CD14-positive monocyte (primary cell): Measurements from ENCODE around the gene CA5A. TPM values are rescaled to one million over a fixed set of nuclear protein-coding genes. Genes with fewer than 3 reads are reported as not detected.

Experiments
- DNase-seq, 3 donors: peaks; one replicate each; pipeline ENCODE4 v3.0.0-alpha.2; 2011 to 2022
- H2AFZ ChIP-seq: 2 replicates; pipeline ENCODE4 v1.6.0; 2012; ENCODE audit warnings: mild to moderate bottlenecking, low read depth, low read length, inconsistent platforms; ENCODE audit not compliant: insufficient read depth, poor library complexity, severe bottlenecking
- H3K27ac ChIP-seq, 2 donors: 1 replicate in 1 of 2; 2 replicates in 1 of 2; pipeline ENCODE4 v1.5.1; 2012 to 2013; ENCODE audit warnings: low read length in 2 of 2, control low read depth in 1 of 2, inconsistent platforms in 1 of 2, low read depth in 1 of 2, mild to moderate bottlenecking in 1 of 2
- H3K27me3 ChIP-seq, 2 donors: one replicate each; pipeline versions ENCODE4 v1.6.0 to v1.6.1; 2011 to 2013; ENCODE audit warnings: low read length in 2 of 2; ENCODE audit not compliant: control insufficient read depth in 2 of 2, insufficient read depth in 2 of 2
- H3K36me3 ChIP-seq, 2 donors: replicated peaks in 1 of 2; 1 replicate in 1 of 2; 2 replicates in 1 of 2; pipeline versions ENCODE4 v1.5.1 to v1.6.1; 2012 to 2013; ENCODE audit warnings: low read length in 2 of 2, control low read depth in 1 of 2, inconsistent platforms in 1 of 2, mild to moderate bottlenecking in 1 of 2; ENCODE audit not compliant: insufficient read depth in 2 of 2, control insufficient read depth in 1 of 2
- H3K4me1 ChIP-seq, 2 donors: 1 replicate in 1 of 2; 2 replicates in 1 of 2; pipeline versions ENCODE4 v1.5.1 to v1.6.1; 2012 to 2013; ENCODE audit warnings: low read length in 2 of 2, control low read depth in 1 of 2, inconsistent platforms in 1 of 2, mild to moderate bottlenecking in 1 of 2, moderate library complexity in 1 of 2; ENCODE audit not compliant: insufficient read depth in 2 of 2, control insufficient read depth in 1 of 2
- H3K4me2 ChIP-seq: replicated peaks from 2 replicates; pipeline ENCODE3; 2012; ENCODE audit warnings: low read length, moderate library complexity, mild to moderate bottlenecking; ENCODE audit not compliant: poor library complexity, severe bottlenecking; ENCODE audit errors: extremely low read depth
- H3K4me3 ChIP-seq, 3 experiments: fragments of 200-600 bp in 1 of 3; sonication (generic) in 1 of 3; replicated peaks in 1 of 3; 1 replicate in 2 of 3; 2 replicates in 1 of 3; pipeline ENCODE4 v1.5.1; 2011 to 2013; ENCODE audit warnings: low read length in 3 of 3, mild to moderate bottlenecking in 3 of 3, control low read depth in 2 of 3, low read depth in 2 of 3, inconsistent platforms in 1 of 3, moderate library complexity in 1 of 3
- H3K79me2 ChIP-seq: 2 replicates; pipeline ENCODE4 v1.6.0; 2012; ENCODE audit warnings: mild to moderate bottlenecking, control low read depth, inconsistent platforms, low read length, moderate library complexity; ENCODE audit not compliant: insufficient read depth
- H3K9ac ChIP-seq: 2 replicates; pipeline ENCODE4 v1.6.0; 2017; ENCODE audit warnings: low read length, mild to moderate bottlenecking; ENCODE audit not compliant: insufficient read depth, poor library complexity, severe bottlenecking
- H3K9me3 ChIP-seq, 2 donors: replicated peaks in 1 of 2; 1 replicate in 1 of 2; 2 replicates in 1 of 2; pipeline versions ENCODE4 v1.5.1 to v1.6.1; 2012 to 2013; ENCODE audit warnings: low read length in 2 of 2, control low read depth in 1 of 2; ENCODE audit not compliant: control insufficient read depth in 1 of 2, insufficient read depth in 1 of 2
- H4K20me1 ChIP-seq: 2 replicates; pipeline ENCODE4 v1.6.0; 2012; ENCODE audit warnings: mild to moderate bottlenecking, low read length, control low read depth, moderate library complexity; ENCODE audit not compliant: insufficient read depth
- H3K27ac Mint-ChIP-seq, 7 donors: one replicate each; pipeline ENCODE4 v1.8.0; 2020; ENCODE audit warnings: mild to moderate bottlenecking in 7 of 7, mixed read lengths in 7 of 7, moderate library complexity in 6 of 7, inconsistent platforms in 2 of 7
- H3K27me3 Mint-ChIP-seq, 3 donors: one replicate each; pipeline ENCODE4 v1.8.0; 2021 to 2022; ENCODE audit warnings: low read depth in 3 of 3, mild to moderate bottlenecking in 3 of 3, mixed read lengths in 3 of 3, moderate library complexity in 3 of 3, inconsistent platforms in 1 of 3
- H3K36me3 Mint-ChIP-seq, 2 donors: one replicate each; pipeline ENCODE4 v1.8.0; 2020; ENCODE audit warnings: mixed read lengths in 2 of 2, inconsistent platforms in 1 of 2, mild to moderate bottlenecking in 1 of 2
- H3K4me1 Mint-ChIP-seq: one replicate; pipeline ENCODE4 v1.8.0; 2020; ENCODE audit warnings: mild to moderate bottlenecking, mixed read lengths
- H3K4me3 Mint-ChIP-seq, 2 donors: one replicate each; pipeline ENCODE4 v1.8.0; 2020; ENCODE audit warnings: mild to moderate bottlenecking in 2 of 2, mixed read lengths in 2 of 2, moderate library complexity in 1 of 2
- H3K9me3 Mint-ChIP-seq, 7 donors: one replicate each; pipeline ENCODE4 v1.8.0; 2020 to 2022; ENCODE audit warnings: mixed read lengths in 7 of 7, mild to moderate bottlenecking in 6 of 7, moderate library complexity in 6 of 7, inconsistent platforms in 2 of 7
- WGBS: methylation state at CpG from one replicate; pipeline ENCODE4 v1.1.5; 2013; ENCODE audit warnings: missing lambda C conversion rate; ENCODE audit not compliant: insufficient coverage; 5-methylcytosine and 5-hydroxymethylcytosine counted together
- intact Hi-C, 2 donors: fragments of 100-400 bp; cut with micrococcal nuclease; formaldehyde crosslinking; loops; one replicate each; pipeline versions ENCODE4 v1.15.0 to v1.15.1; 2023
- polyA plus RNA-seq, 3 donors: library from polyadenylated mRNA; depleted of rRNA in 1 of 3; unstranded in 2 of 3; stranded (reverse) in 1 of 3; fragments of 300-500 nt in 2 of 3; fragments of >200 nt in 1 of 3; fragmentation: Illumina TruSeq in 2 of 3; gene quantifications; 1 replicate in 2 of 3; 2 replicates in 1 of 3; pipeline ENCODE4 v1.2.3, GENCODE V29; 2012 to 2021
- TF ChIP-seq, protein P1 (sequence below): fragments of 200-600 bp; IDR thresholded peaks from one replicate; pipeline ENCODE4 v1.8.0; 2022; ENCODE audit warnings: antibody characterized with exemption, mild to moderate bottlenecking

CA5A gene
- polyA plus RNA-seq, 3 donors = not detected

- H3K36me3 Mint-ChIP-seq = peaks cover 48 to 56% of the 10 kb centered on the region in 2 donors
- no peaks in the 10 kb centered on the region for H3K27me3 ChIP-seq
- peaks cover 0 to 3% (median 1%) of the 10 kb centered on the region in 3 donors for H3K27me3 Mint-ChIP-seq
- TF ChIP-seq, protein P1, sequence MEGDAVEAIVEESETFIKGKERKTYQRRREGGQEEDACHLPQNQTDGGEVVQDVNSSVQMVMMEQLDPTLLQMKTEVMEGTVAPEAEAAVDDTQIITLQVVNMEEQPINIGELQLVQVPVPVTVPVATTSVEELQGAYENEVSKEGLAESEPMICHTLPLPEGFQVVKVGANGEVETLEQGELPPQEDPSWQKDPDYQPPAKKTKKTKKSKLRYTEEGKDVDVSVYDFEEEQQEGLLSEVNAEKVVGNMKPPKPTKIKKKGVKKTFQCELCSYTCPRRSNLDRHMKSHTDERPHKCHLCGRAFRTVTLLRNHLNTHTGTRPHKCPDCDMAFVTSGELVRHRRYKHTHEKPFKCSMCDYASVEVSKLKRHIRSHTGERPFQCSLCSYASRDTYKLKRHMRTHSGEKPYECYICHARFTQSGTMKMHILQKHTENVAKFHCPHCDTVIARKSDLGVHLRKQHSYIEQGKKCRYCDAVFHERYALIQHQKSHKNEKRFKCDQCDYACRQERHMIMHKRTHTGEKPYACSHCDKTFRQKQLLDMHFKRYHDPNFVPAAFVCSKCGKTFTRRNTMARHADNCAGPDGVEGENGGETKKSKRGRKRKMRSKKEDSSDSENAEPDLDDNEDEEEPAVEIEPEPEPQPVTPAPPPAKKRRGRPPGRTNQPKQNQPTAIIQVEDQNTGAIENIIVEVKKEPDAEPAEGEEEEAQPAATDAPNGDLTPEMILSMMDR = no peak
- DNase-seq = no peak
- peaks cover 0 to 22% of the 10 kb centered on the region in 2 donors for H3K36me3 ChIP-seq
- H3K4me1 ChIP-seq = peaks cover 51 to 67% of the 10 kb centered on the region in 2 donors
- peak overlapping the region in 1 of 2 donors; percentile 80 for H3K27ac ChIP-seq
- intact Hi-C loops = no loop called here
- peak overlapping the region; percentile 63 for H3K9ac ChIP-seq
- peaks cover 19% of the 10 kb centered on the region for H4K20me1 ChIP-seq
- H3K27ac Mint-ChIP-seq = peak overlapping the region; percentile 21 to 97 (median 92)
- peak overlapping the region; percentile 78 to 90 for H3K4me3 Mint-ChIP-seq
- H3K9me3 Mint-ChIP-seq = peaks cover 0 to 2% (median 0%) of the 10 kb centered on the region in 7 donors
- peaks cover 93% of the 10 kb centered on the region for H3K79me2 ChIP-seq
- WGBS = 89% methylated on average over 3 of the region's 5 CpGs
- no peak overlapping the region for H2AFZ ChIP-seq
- H3K4me3 ChIP-seq = peak overlapping the region in 1 of 3 experiments; percentile 68
- H3K4me2 ChIP-seq = peak overlapping the region; percentile 65
- no peaks in the 10 kb centered on the region for H3K9me3 ChIP-seq
- H3K4me1 Mint-ChIP-seq = peaks cover 73% of the 10 kb centered on the region
Measured at GRCh38 chr16:87960296-87960695, 24.0 kb upstream of the CA5A start.

GRCh38 chr16:87959391-87959990 is 23.2 kb upstream of the CA5A start:
- intact Hi-C loops = loop anchor here in 1 of 2 donors (10.0 kb wide), 1 partner anchor 745 kb away; the partner anchor contains the start of genes CTU2 and RNF166
- H3K79me2 ChIP-seq = peaks cover 93% of the 10 kb centered on the region
- H3K9me3 Mint-ChIP-seq = peaks cover 0 to 2% (median 0%) of the 10 kb centered on the region in 7 donors
- H3K27me3 ChIP-seq = no peaks in the 10 kb centered on the region
- peaks cover 76% of the 10 kb centered on the region for H3K4me1 Mint-ChIP-seq
- H3K9me3 ChIP-seq = no peaks in the 10 kb centered on the region
- H3K9ac ChIP-seq = peak overlapping the region; percentile 63
- H3K4me3 Mint-ChIP-seq = peak overlapping the region; percentile 78 to 90
- peak overlapping the region; percentile 61 for H2AFZ ChIP-seq
- H3K4me1 ChIP-seq = peaks cover 59 to 75% of the 10 kb centered on the region in 2 donors
- peak overlapping the region; percentile 85 to 97 (median 94) for H3K27ac Mint-ChIP-seq
- 12% methylated on average over 19 of the region's 23 CpGs for WGBS
- H3K36me3 Mint-ChIP-seq = peaks cover 48 to 56% of the 10 kb centered on the region in 2 donors
- peaks cover 0 to 22% of the 10 kb centered on the region in 2 donors for H3K36me3 ChIP-seq
- H3K4me3 ChIP-seq = peak overlapping the region; percentile 2 to 68 (median 33)
- H3K27ac ChIP-seq = peak overlapping the region; percentile 49 to 80
- TF ChIP-seq, protein P1 = no peak
- H3K4me2 ChIP-seq = peak overlapping the region; percentile 65
- DNase-seq = peak in 1 of 3 donors; percentile 34
- peaks cover 0 to 4% (median 1%) of the 10 kb centered on the region in 3 donors for H3K27me3 Mint-ChIP-seq
- peaks cover 11% of the 10 kb centered on the region for H4K20me1 ChIP-seq
